Astrocyte (in vitro differentiated cells and primary cell): ENCODE data around the gene RPS6KA2. TPM values are rescaled to one million over a fixed set of nuclear protein-coding genes. Genes with fewer than 3 reads are reported as not detected.

ENCODE experiments used
- DNase-seq: peaks from one replicate; pipeline ENCODE4 v3.0.0-alpha.2; 2010; ENCODE audit warnings: low read depth
- FAIRE-seq: peaks from 2 replicates; lab custom pipeline; 2011; peaks lifted over from hg19 to GRCh38; lab: Jason Lieb, UNC
- H2AFZ ChIP-seq: 2 replicates; pipeline ENCODE4 v1.6.0; 2012; ENCODE audit warnings: low read depth, low read length, inconsistent platforms
- H3K27ac ChIP-seq: 2 replicates; pipeline ENCODE4 v1.5.1; 2011; ENCODE audit warnings: low read depth, low read length, inconsistent platforms
- H3K27me3 ChIP-seq: 2 replicates; pipeline ENCODE4 v1.6.0; 2011; ENCODE audit warnings: low read length, inconsistent platforms; ENCODE audit not compliant: insufficient read depth
- H3K36me3 ChIP-seq: 2 replicates; pipeline ENCODE4 v1.5.1; 2011; ENCODE audit warnings: low read length, inconsistent platforms; ENCODE audit not compliant: insufficient read depth
- H3K4me1 ChIP-seq: 2 replicates; pipeline ENCODE4 v1.5.1; 2011; ENCODE audit warnings: low read length, inconsistent platforms; ENCODE audit not compliant: insufficient read depth
- H3K4me2 ChIP-seq: 2 replicates; pipeline ENCODE4 v1.6.0; 2012; ENCODE audit warnings: low read length, inconsistent platforms
- H3K4me3 ChIP-seq: 2 replicates; pipeline ENCODE4 v1.5.1; 2011; ENCODE audit warnings: low read depth, mild to moderate bottlenecking, low read length, inconsistent platforms; ENCODE audit not compliant: insufficient read depth
- H3K79me2 ChIP-seq: 2 replicates; pipeline ENCODE4 v1.6.0; 2012; ENCODE audit warnings: mild to moderate bottlenecking, low read length, inconsistent platforms; ENCODE audit not compliant: insufficient read depth
- H3K9ac ChIP-seq: 2 replicates; pipeline ENCODE4 v1.6.0; 2012; ENCODE audit warnings: mild to moderate bottlenecking, low read length, inconsistent platforms
- H3K9me3 ChIP-seq: 2 replicates; pipeline ENCODE4 v1.5.1; 2012; ENCODE audit warnings: low read depth, mild to moderate bottlenecking, low read length, inconsistent platforms; ENCODE audit not compliant: insufficient read depth
- H4K20me1 ChIP-seq: 2 replicates; pipeline ENCODE4 v1.6.0; 2012; ENCODE audit warnings: low read length, inconsistent platforms; ENCODE audit not compliant: insufficient read depth
- H3K27ac Mint-ChIP-seq: one replicate; pipeline ENCODE4 v1.8.0; 2021; ENCODE audit warnings: mild to moderate bottlenecking, mixed read lengths; ENCODE audit not compliant: unreplicated experiment
- H3K27me3 Mint-ChIP-seq: one replicate; pipeline ENCODE4 v1.8.0; 2021; ENCODE audit warnings: low read depth, mixed read lengths; ENCODE audit not compliant: unreplicated experiment
- H3K36me3 Mint-ChIP-seq: one replicate; pipeline ENCODE4 v1.8.0; 2021; ENCODE audit warnings: low read depth, mixed read lengths; ENCODE audit not compliant: unreplicated experiment
- H3K4me1 Mint-ChIP-seq: one replicate; pipeline ENCODE4 v1.8.0; 2021; ENCODE audit warnings: low read depth, mixed read lengths; ENCODE audit not compliant: unreplicated experiment
- H3K4me3 Mint-ChIP-seq: one replicate; pipeline ENCODE4 v1.8.0; 2021; ENCODE audit warnings: mild to moderate bottlenecking, moderate library complexity, mixed read lengths; ENCODE audit not compliant: unreplicated experiment
- H3K9me3 Mint-ChIP-seq: one replicate; pipeline ENCODE4 v1.8.0; 2021; ENCODE audit warnings: mild to moderate bottlenecking, mixed read lengths; ENCODE audit not compliant: unreplicated experiment
- CTCF ChIP-seq: IDR thresholded peaks from 2 replicates; pipeline ENCODE4 v1.5.1; 2011; ENCODE audit warnings: low read depth, mild to moderate bottlenecking, inconsistent platforms, low read length, moderate library complexity; ENCODE audit not compliant: insufficient read depth
- EZH2 ChIP-seq: IDR thresholded peaks from 2 replicates; pipeline ENCODE4 v1.6.1; 2012; ENCODE audit warnings: mild to moderate bottlenecking, low read length, inconsistent platforms; ENCODE audit not compliant: insufficient read depth
- total RNA-seq: library from RNA; stranded (reverse); gene quantifications from 2 replicates; pipeline ENCODE4 v1.2.1, GENCODE V29; 2021

The RPS6KA2 gene
- total RNA-seq, 1 donor from 2014 or later: 33.5 TPM

GRCh38 chr6:166512567-166512966 lies 114.5 kb downstream of the RPS6KA2 start:
- H3K36me3 ChIP-seq: peaks cover under 1% of the 10 kb centered on the region
- Mint-ChIP-seq H3K27me3 (no peaks in the 10 kb centered on the region), H3K27ac (no peak overlapping the region), H3K4me3 (no peak overlapping the region), H3K4me1 (peaks cover 31% of the 10 kb centered on the region), H3K9me3 (no peaks in the 10 kb centered on the region), H3K36me3 (peaks cover 2% of the 10 kb centered on the region)
- H2AFZ ChIP-seq: no peak overlapping the region
- DNase-seq (no peak), FAIRE-seq (no peak)
- H3K4me2 ChIP-seq: no peak overlapping the region
- peaks cover 21% of the 10 kb centered on the region for H3K4me1 ChIP-seq
- H3K79me2 ChIP-seq: no peaks in the 10 kb centered on the region
- H3K9me3 ChIP-seq: no peaks in the 10 kb centered on the region
- TF ChIP-seq CTCF (no peak), EZH2 (no peak)
- no peak overlapping the region for H3K9ac ChIP-seq
- no peaks in the 10 kb centered on the region for H4K20me1 ChIP-seq
- H3K27ac ChIP-seq: no peak overlapping the region
- H3K4me3 ChIP-seq: no peak overlapping the region
- no peaks in the 10 kb centered on the region for H3K27me3 ChIP-seq

GRCh38 chr6:166511316-166511715 lies 115.7 kb downstream of the RPS6KA2 start:
- H3K4me2 ChIP-seq: no peak overlapping the region

More at GRCh38 chr6:166511316-166511715, 115.7 kb downstream of the RPS6KA2 start:
- Histone ChIP-seq H4K20me1 (no peaks in the 10 kb centered on the region), H3K27me3 (no peaks in the 10 kb centered on the region), H3K4me1 (peaks cover 16% of the 10 kb centered on the region), H3K9me3 (no peaks in the 10 kb centered on the region), H2AFZ (no peak overlapping the region), H3K79me2 (no peaks in the 10 kb centered on the region), H3K4me3 (no peak overlapping the region), H3K36me3 (peaks cover 3% of the 10 kb centered on the region), H3K9ac (no peak overlapping the region), H3K27ac (no peak overlapping the region)
- Mint-ChIP-seq H3K27ac (no peak overlapping the region), H3K36me3 (no peaks in the 10 kb centered on the region), H3K4me1 (peaks cover 29% of the 10 kb centered on the region), H3K4me3 (no peak overlapping the region), H3K9me3 (no peaks in the 10 kb centered on the region), H3K27me3 (no peaks in the 10 kb centered on the region)
- no peak for DNase-seq
- no peak for FAIRE-seq
- TF ChIP-seq CTCF (no peak), EZH2 (no peak)
